HG02840 (cell line): Measurements from ENCODE around the gene LCE2A.

Experiments
- ATAC-seq: cut with Tn5 transposase; IDR thresholded peaks from one replicate; pipeline ENCODE4 v1.9.1; 2021; ENCODE audit warnings: mild to moderate bottlenecking, moderate library complexity, moderate number of reproducible peaks; ENCODE audit not compliant: unreplicated experiment, low FRiP score

The LCE2A gene

DNA sequence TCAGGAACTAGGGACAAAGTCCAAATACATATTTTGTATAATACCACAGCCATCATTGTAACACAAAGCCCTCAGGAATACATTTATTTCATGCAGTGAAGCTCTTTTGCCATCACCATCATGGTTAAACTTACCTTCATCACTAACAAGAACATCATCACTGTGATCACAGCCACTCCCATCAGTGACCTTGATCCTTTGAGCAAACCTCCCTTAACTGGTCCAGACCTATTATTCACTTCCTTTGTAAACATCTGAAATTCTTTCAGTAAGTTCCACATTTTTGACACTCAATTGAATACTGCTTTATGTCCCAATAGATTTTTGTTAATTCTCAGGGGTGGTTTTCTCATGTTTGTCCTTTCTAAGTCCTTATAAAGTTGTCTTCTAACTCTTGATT lies 43.5 kb downstream of the LCE2A start:
- no peak for ATAC-seq

DNA sequence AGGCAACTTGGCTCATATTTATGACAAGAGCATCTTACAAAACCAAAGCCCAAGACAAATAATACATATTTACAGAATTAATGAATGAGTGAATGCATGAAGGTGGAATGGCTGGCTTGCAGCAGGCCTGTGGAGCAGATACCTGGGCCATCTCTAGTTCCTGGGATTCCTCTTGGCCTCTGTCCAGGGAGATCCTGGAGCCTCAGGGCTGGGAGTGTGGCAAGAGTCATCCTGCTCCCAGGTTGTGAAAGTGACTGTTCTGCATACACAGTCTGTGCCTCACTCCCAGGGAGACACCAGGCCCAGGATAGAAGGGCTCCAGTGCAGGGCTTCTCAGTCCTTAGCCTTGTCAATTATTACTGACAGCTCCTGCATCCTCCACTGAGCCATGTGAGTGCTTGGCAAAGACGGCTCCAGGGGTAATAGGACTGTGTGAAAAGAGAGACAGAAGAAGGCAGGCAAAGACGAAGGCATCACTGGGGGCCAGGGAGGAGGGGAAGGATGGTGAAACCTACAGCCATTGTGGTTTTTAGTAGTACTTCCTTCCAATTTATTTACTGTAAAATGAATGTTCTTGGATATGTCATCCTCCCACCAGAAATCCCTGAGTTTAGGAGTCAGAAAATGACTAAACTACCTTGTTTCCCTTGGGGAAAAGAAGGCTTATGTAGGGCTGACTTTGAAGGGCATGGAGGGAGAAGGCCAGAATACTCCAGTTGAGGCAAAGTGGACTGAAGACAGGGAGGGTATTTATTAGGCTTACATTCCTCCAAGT lies 45.4 kb downstream of the LCE2A start:
- no peak for ATAC-seq

GRCh38 chr1:152745289-152745704 lies 47.2 kb downstream of the LCE2A start:
- no peak for ATAC-seq

DNA sequence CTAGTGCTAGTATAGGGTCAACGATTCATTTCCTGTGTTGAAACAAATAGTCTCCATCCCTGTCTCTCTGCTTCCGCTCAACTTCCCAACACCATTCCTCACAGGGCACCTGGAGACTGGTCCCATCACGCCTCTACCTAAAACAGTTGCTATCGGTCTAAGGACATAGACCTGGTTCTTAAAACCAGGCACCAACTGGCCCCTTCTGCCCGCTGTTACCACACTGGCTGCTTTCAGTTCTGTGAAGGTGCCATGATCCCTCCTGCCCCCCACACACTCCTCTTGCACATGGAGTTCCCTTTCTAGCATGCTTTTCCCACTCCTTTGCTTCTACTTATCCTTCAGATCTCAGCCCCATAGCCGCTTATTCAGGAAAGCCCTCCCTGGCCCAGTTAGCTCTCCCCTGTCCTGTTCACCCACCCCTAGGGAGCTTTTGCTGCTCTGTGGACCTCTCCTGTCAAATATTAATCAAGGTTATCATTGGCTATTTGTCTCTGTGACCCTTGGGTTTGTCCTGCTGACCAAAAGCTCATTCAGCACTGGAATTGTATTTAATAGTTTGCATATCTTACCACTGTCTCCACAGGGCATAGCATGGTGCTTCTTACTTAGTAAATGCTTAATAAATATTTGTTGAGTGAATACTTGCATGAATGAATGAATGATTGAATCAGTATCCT lies 47.8 kb downstream of the LCE2A start:
- ATAC-seq, result no peak

GRCh38 chr1:152747831-152748230 lies 49.7 kb downstream of the LCE2A start:
- ATAC-seq, result no peak
